Subcutaneous adipose tissue (tissue), 4 donors: ENCODE data around the gene BRI3. TPM values are rescaled to one million over a fixed set of nuclear protein-coding genes. Genes with fewer than 3 reads are reported as not detected.

ENCODE experiments used
- total RNA-seq, 4 donors: library from RNA; depleted of rRNA; stranded (reverse); fragments of >200 nt; gene quantifications; one replicate each; pipeline ENCODE4 v1.1.0, GENCODE V29; 2016
- TF ChIP-seq, protein P1 (sequence below): fragments of 450-650 bp; IDR thresholded peaks from one replicate; pipeline ENCODE4 v1.5.1; 2016; ENCODE audit warnings: low read depth, mild to moderate bottlenecking, control low read depth, antibody characterized with exemption, moderate library complexity

The BRI3 gene
- total RNA-seq, 4 donors from 2014 or later, result 69.3 to 106 (median 82.5) TPM

DNA sequence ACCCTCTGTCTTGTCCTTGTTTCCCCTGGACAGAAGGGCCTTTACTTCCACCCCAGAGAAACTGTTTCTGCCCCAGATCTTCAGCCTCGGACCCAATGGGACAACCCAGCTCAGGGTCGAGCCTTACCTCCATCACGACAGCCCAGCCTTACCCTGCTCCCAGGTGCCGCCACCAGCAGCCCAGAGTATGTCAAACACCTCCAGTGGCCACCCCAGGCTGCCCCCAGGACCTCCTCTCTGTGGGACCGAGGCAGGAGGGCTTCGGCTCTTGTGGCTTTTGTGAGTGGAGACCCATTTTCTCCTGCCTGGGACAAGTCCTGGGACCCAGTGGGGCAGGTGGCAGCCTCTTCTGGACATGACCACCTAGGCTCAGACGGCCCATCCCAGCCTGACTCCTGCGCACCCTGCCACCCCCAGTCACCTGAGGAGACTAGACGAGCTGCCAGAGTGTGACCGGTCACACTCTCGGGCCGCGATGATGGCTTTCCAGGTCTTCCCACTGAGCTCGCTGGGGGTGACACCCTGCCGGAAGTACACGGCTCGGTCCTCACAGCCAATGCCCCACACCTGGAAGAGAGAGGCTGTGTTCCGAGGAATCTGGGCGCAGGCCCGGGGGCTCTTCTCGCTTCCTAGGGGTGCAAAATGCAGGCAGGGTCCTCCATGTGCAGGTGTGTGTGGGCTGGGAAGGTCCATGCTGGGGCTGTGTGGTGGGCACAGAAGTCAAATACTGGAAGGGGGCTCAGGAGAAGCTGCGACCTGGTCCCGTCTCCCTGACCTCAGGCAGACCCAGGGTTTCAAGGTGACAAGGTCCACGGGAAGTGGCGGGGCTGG is 44.9 kb upstream of the BRI3 start:
- TF ChIP-seq, protein P1, sequence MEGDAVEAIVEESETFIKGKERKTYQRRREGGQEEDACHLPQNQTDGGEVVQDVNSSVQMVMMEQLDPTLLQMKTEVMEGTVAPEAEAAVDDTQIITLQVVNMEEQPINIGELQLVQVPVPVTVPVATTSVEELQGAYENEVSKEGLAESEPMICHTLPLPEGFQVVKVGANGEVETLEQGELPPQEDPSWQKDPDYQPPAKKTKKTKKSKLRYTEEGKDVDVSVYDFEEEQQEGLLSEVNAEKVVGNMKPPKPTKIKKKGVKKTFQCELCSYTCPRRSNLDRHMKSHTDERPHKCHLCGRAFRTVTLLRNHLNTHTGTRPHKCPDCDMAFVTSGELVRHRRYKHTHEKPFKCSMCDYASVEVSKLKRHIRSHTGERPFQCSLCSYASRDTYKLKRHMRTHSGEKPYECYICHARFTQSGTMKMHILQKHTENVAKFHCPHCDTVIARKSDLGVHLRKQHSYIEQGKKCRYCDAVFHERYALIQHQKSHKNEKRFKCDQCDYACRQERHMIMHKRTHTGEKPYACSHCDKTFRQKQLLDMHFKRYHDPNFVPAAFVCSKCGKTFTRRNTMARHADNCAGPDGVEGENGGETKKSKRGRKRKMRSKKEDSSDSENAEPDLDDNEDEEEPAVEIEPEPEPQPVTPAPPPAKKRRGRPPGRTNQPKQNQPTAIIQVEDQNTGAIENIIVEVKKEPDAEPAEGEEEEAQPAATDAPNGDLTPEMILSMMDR, result no peak

DNA sequence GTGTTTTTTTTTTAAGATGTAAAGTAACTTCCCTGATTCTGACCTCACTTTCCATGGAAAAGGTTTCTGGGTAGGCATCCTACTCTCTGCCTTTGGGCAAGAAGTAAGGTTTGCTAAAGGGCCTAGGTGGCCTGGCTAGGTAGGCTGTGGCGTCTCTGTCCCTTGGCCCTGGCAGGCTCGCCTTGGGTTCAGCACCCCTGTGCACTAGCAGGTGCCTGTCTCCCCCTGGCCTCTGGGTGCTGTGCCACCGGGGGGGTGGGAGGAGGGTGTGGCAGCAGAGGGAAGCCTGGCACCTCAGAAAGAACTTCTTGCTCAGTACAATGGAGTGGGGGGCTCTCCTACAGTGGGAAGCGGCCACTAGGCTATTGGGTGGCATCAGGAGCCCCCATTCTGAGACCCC is 43.4 kb upstream of the BRI3 start:
- TF ChIP-seq, protein P1, result no peak

DNA sequence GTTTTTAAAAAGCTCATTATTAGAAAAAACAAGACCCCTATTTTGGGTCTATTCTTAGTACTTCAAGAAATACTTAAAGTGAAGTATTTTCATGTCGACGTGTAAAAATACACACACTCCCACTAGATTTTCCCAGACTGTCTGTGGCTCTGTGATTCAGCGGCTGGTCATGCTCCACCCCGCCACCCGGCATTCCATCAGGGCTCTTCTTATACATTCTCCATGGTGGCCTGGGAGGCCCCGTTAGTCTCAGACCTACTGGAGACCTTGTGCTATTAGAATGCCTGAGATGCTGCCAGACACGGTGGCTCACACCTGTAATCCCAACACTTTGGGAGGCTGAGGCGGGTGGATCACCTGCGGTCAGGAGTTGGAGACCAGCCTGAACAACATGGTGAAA is 42.5 kb upstream of the BRI3 start:
- TF ChIP-seq, protein P1, result no peak

DNA sequence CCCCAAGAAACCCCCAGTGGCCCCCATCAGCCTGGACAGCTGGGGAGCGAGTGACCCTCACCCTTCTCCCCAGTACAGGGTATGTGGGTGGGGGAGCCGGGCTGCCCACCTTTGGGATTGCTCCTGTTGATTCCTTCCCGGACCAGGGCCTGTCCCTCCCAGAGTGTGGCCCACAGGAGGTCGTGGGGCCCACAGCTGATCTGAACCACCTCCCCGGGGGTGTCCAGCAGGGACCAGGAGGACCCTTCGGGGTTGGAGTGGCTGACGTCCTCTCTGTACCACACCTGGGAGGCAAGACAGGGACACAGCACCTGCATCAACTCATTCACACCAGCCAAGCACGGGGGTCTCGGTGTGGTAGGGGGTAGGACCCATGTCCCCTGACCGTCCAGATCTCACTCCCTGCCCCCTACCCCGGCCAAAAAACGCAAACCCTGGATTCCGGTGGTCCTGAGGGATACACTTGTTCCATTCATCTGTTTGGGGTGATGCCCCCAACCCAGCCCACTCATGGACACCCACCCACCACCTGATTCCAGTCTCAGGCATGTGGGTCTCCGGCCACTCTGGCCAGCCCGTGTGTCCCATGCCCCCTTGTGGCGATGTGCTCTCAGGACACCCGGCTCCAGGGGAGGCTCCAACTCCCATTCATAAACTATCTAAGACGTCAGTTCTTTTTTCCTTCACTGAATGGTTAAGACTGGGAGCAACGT is 40.4 kb upstream of the BRI3 start:
- TF ChIP-seq, protein P1, result no peak

DNA sequence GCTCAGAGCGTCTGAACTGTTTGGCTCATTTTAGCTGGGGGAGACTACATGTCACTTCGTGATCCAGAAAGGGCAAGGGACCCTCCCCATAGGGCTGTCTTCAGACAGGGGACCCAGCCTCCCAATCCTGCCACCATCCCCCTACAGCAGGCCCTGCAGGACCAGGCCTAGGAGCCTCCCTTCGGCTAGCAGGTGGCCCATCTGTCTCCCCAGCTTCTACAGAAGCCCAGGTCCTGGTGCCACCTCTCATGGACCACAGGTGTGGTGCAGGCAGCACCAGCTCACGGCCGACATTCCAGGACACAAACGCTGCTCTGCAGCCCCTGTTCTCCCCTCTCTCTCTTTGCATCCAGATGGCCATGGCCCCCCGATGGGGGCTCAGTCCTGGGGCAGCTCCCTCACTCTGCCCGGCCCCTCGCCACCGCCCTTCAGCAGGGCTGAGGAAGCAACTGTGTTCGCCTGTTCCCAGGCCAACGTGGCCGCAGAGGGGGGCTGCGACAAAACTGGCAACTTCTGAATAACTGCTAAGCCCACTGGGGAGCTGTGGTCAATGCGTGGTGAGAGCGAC is 39.7 kb upstream of the BRI3 start:
- TF ChIP-seq, protein P1, result no peak

DNA sequence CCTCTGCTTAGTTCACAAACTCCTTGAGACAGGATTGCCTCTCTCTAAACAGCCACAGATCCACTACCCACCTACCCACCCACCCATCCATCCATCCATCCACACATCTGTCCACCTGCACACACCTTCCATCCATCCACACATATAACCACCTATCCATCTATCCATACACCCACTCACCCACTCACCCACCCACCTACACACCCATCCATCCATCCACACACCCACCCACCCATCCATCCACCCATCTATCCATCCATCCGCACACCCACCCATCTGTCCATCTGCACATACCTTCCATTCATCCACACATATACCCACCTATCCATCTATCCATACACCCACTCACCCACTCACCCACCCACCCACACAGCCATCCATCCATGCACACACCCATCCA is 39.1 kb upstream of the BRI3 start:
- TF ChIP-seq, protein P1, result no peak

DNA sequence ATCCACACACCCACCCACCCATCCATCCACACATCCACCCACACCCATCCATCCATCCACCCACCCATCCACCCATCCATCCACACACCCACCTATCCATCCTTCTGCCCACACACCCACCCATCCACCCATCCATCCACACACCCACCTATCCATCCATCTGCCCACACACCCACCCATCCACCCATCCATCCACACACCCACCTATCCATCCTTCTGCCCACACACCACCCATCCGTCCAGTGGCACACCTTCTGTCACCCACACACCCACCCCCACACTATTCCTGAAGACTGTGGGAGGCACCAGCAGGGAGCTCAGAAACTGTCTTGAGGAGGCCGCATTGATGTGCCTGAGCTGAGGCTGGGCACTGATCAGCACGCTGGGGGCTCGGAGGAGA is 38.6 kb upstream of the BRI3 start:
- TF ChIP-seq, protein P1, result no peak
